GM12878 (cell line): ENCODE measurements around the gene MTHFS. TPM values are rescaled to one million over a fixed set of nuclear protein-coding genes. Genes with fewer than 3 reads are reported as not detected.
A peak's percentile ranks its signal among the peaks of the same experiment; 100 is the strongest.

Experiments
- ATAC-seq: fragments of 200-7000 bp; cut with Tn5 transposase; 3 replicates; pipeline ENCODE4 v1.9.1; 2020; ENCODE audit warnings: mild to moderate bottlenecking, moderate library complexity
- BruUV-seq: library from RNA; stranded (reverse); fragments of 400-500 nt; replicated peaks from 2 replicates; lab custom pipeline; 2021; lab: Mats Ljungman, UMichigan
- CTCF ChIA-PET: fragments of 300-600 bp; sonication (Branson Sonifier 250); formaldehyde crosslinking; extraction: SDS; loops from one replicate; lab custom pipeline; 2021; ENCODE audit warnings: inconsistent platforms; lab: Yijun Ruan, JAX
- POLR2A ChIA-PET: fragments of 350-600 bp; formaldehyde crosslinking; extraction: SDS; loops from one replicate; lab custom pipeline; 2021; ENCODE audit warnings: inconsistent platforms; lab: Charles Lee
- RAD21 ChIA-PET: fragments of 300-600 bp; sonication (Branson Sonifier 250); formaldehyde crosslinking; loops from one replicate; lab custom pipeline; 2023; ENCODE audit warnings: antibody characterized with exemption; ENCODE audit not compliant: unreplicated experiment; lab: Charles Lee
- SMC1A ChIA-PET: fragments of 300-600 bp; sonication (Branson Sonifier 250); formaldehyde crosslinking; loops from one replicate; lab custom pipeline; 2023; ENCODE audit not compliant: unreplicated experiment, uncharacterized antibody; lab: Charles Lee
- DNase-seq: peaks from one replicate; pipeline ENCODE4 v3.0.0-alpha.2; 2011; ENCODE audit warnings: low read depth, low spot score
- FAIRE-seq: peaks from 3 replicates; lab custom pipeline; 2011; peaks lifted over from hg19 to GRCh38; lab: Jason Lieb, UNC
- H2AFZ ChIP-seq: 2 replicates; pipeline ENCODE4 v1.6.0; 2011; ENCODE audit warnings: low read depth, low read length, control low read depth; ENCODE audit not compliant: control insufficient read depth
- H3K27ac ChIP-seq: 2 replicates; pipeline ENCODE4 v1.5.1; 2011; ENCODE audit warnings: control low read depth; ENCODE audit not compliant: control insufficient read depth, insufficient read depth
- H3K27me3 ChIP-seq, 2 experiments: replicated peaks in 1 of 2; 2 replicates each; pipeline versions ENCODE4 v1.6.0 to v1.6.1; 2011; ENCODE audit warnings: low read length in 1 of 2; ENCODE audit not compliant: control insufficient read depth in 2 of 2, insufficient read depth in 2 of 2
- H3K36me3 ChIP-seq, 2 experiments: 2 replicates each; pipeline ENCODE4 v1.5.1; 2011; ENCODE audit warnings: low read length in 1 of 2; ENCODE audit not compliant: control insufficient read depth in 2 of 2, insufficient read depth in 2 of 2
- H3K4me1 ChIP-seq: 2 replicates; pipeline ENCODE4 v1.6.1; 2011; ENCODE audit warnings: mild to moderate bottlenecking, low read length, moderate library complexity, mixed read lengths; ENCODE audit not compliant: control insufficient read depth, insufficient read depth
- H3K4me2 ChIP-seq: 2 replicates; pipeline ENCODE4 v1.6.0; 2011; ENCODE audit warnings: control low read depth; ENCODE audit not compliant: control insufficient read depth, insufficient read depth
- H3K4me3 ChIP-seq: fragments of 200-600 bp; sonication (generic); 2 replicates; pipeline ENCODE4 v1.5.1; 2016
- H3K79me2 ChIP-seq: 2 replicates; pipeline ENCODE4 v1.6.0; 2011; ENCODE audit warnings: low read length; ENCODE audit not compliant: control insufficient read depth, insufficient read depth
- H3K9ac ChIP-seq: 2 replicates; pipeline ENCODE4 v1.8.0; 2011; ENCODE audit warnings: low read length, control low read depth, mixed read lengths; ENCODE audit not compliant: control insufficient read depth, insufficient read depth
- H3K9me3 ChIP-seq: replicated peaks from 3 replicates; pipeline ENCODE4 v1.5.1; 2011; ENCODE audit warnings: mild to moderate bottlenecking, low read length; ENCODE audit not compliant: control insufficient read depth, insufficient read depth
- H4K20me1 ChIP-seq: 2 replicates; pipeline ENCODE4 v1.6.0; 2011; ENCODE audit not compliant: control insufficient read depth, insufficient read depth
- ASH2L ChIP-seq: fragments of 300-600, 200-600 bp; sonication (generic); IDR thresholded peaks from 2 replicates; pipeline ENCODE4 v1.6.1; 2017; ENCODE audit warnings: low read depth, mild to moderate bottlenecking, borderline replicate concordance
- ATF2 ChIP-seq: IDR thresholded peaks from 2 replicates; pipeline ENCODE4 v1.6.1; 2012; ENCODE audit warnings: low read length, inconsistent platforms
- BCLAF1 ChIP-seq: fragments of 450-650 bp; IDR thresholded peaks from 2 replicates; pipeline ENCODE4 v1.6.1; 2017; ENCODE audit warnings: antibody characterized with exemption, mild to moderate bottlenecking, moderate library complexity
- EED ChIP-seq: sonication (generic); IDR thresholded peaks from 2 replicates; pipeline ENCODE4 v1.6.1; 2016; ENCODE audit warnings: antibody characterized with exemption, low read depth
- EGR1 ChIP-seq, 2 experiments: IDR thresholded peaks; 1 replicate in 1 of 2; 2 replicates in 1 of 2; pipeline ENCODE4 v1.6.1; 2011 to 2012; ENCODE audit warnings: low read depth in 2 of 2, low read length in 2 of 2, borderline replicate concordance in 1 of 2, mild to moderate bottlenecking in 1 of 2, moderate library complexity in 1 of 2
- ESRRA ChIP-seq: IDR thresholded peaks from 2 replicates; pipeline ENCODE4 v1.6.1; 2012; ENCODE audit warnings: mild to moderate bottlenecking, low read length, improper control_type of control experiment
- IKZF1 ChIP-seq: fragments of 450-650 bp; conservative IDR thresholded peaks from 2 replicates; pipeline ENCODE4 v1.6.1; 2017; ENCODE audit warnings: antibody characterized with exemption, mild to moderate bottlenecking
- IRF3 ChIP-seq: fragments of 450-650 bp; IDR thresholded peaks from 2 replicates; pipeline ENCODE4 v1.6.1; 2014; ENCODE audit warnings: mild to moderate bottlenecking
- MTA2 ChIP-seq: fragments of 450-650 bp; IDR thresholded peaks from 2 replicates; pipeline ENCODE4 v1.6.1; 2016; ENCODE audit warnings: low read depth, mild to moderate bottlenecking, moderate library complexity
- PAX8 ChIP-seq: fragments of 450-650 bp; IDR thresholded peaks from 2 replicates; pipeline ENCODE4 v1.6.1; 2017; ENCODE audit warnings: mild to moderate bottlenecking, moderate library complexity
- RAD21 ChIP-seq: IDR thresholded peaks from 2 replicates; pipeline ENCODE4 v1.6.1; 2011; ENCODE audit warnings: mild to moderate bottlenecking, low read depth, low read length, moderate library complexity; ENCODE audit not compliant: insufficient read depth
- RELB ChIP-seq: fragments of 450-650 bp; IDR thresholded peaks from 2 replicates; pipeline ENCODE4 v1.6.1; 2017; ENCODE audit warnings: low read depth, mild to moderate bottlenecking, moderate library complexity
- TARDBP ChIP-seq: IDR thresholded peaks from 2 replicates; pipeline ENCODE4 v1.6.1; 2016; ENCODE audit warnings: borderline replicate concordance
- TCF7 ChIP-seq: IDR thresholded peaks from 2 replicates; pipeline ENCODE4 v1.6.1; 2014; ENCODE audit warnings: antibody characterized with exemption, borderline replicate concordance
- ZBED1 ChIP-seq: IDR thresholded peaks from 2 replicates; pipeline ENCODE4 v1.6.1; 2016; ENCODE audit warnings: borderline replicate concordance
- ZNF622 ChIP-seq: fragments of 450-650 bp; IDR thresholded peaks from 2 replicates; pipeline ENCODE4 v1.6.1; 2017; ENCODE audit warnings: mild to moderate bottlenecking, inconsistent platforms
- WGBS: methylation state at CpG from one replicate; pipeline ENCODE4 v1.1.6; 2016; ENCODE audit warnings: low lambda C conversion rate; ENCODE audit not compliant: insufficient replicate concordance, insufficient coverage; ENCODE audit errors: missing lambda C conversion rate; 5-methylcytosine and 5-hydroxymethylcytosine counted together
- in situ Hi-C: fragments of 300-500 bp; cut with MboI; formaldehyde crosslinking; loops from 9 replicates; pipeline ENCODE4 v1.14.3; 2018; ENCODE audit warnings: mixed read lengths
- intact Hi-C: fragments of 100-400 bp; cut with micrococcal nuclease; formaldehyde crosslinking; loops from one replicate; pipeline ENCODE4 v1.14.2; 2022; ENCODE audit not compliant: unreplicated experiment
- polyA plus RNA-seq, 11 experiments: library from polyadenylated mRNA; depleted of rRNA in 4 of 11; unstranded in 6 of 11; stranded (reverse) in 5 of 11; fragments of >200 nt; fragmentation: Nextera tagmentation in 4 of 11; fragmentation: Illumina TruSeq in 1 of 11; extraction: Ambion mirVana in 4 of 11; extraction: Trizol in 1 of 11; gene quantifications; 1 replicate in 1 of 11; 2 replicates in 10 of 11; pipeline versions ENCODE4 v1.2.1 to v1.2.3, GENCODE V29; 2011 to 2016; ENCODE audit warnings: inconsistent platforms in 2 of 11, missing spikeins in 2 of 11, low read depth in 1 of 11
- total RNA-seq, 4 experiments: library from RNA; depleted of rRNA in 3 of 4; stranded (reverse); fragments of >200 nt in 3 of 4; fragmentation: Illumina TruSeq in 1 of 4; extraction: Trizol in 1 of 4; gene quantifications; 2 replicates each; pipeline versions ENCODE4 v1.2.1 to v1.2.3, GENCODE V29; 2013 to 2021

Gene MTHFS
- total and polyA plus RNA-seq, 10 of the 15 experiments (the other 5 are each of a cell fraction or from before 2014, with no cell fraction given): 14.0 to 81.9 (median 31.8) TPM

- TF ChIP-seq RELB: peak; percentile 28; the same call in 1 of the 2 replicates
- no peak for TF ChIP-seq RAD21
Measured at GRCh38 chr15:79903144-79903543, 6.3 kb upstream of the MTHFS start (continued).

- Histone ChIP-seq H3K27me3 (no peaks in the 10 kb centered on the region), H3K79me2 (peaks cover 3% of the 10 kb centered on the region), H3K4me1 (peaks cover 33% of the 10 kb centered on the region), H3K9me3 (no peaks in the 10 kb centered on the region), H3K27ac (peak overlapping the region; percentile 36), H3K9ac (no peak overlapping the region), H3K36me3 (peaks cover 0 to under 1% of the 10 kb centered on the region in 2 experiments; a peak in 1 of 4 replicates), H2AFZ (no peak overlapping the region), H3K4me3 (no peak overlapping the region), H4K20me1 (no peaks in the 10 kb centered on the region), H3K4me2 (peak overlapping the region; percentile 41; the same call in 1 of the 2 replicates)
- ATAC-seq (peak; percentile 42), FAIRE-seq (no peak), DNase-seq (peak; percentile 90)
- BruUV-seq: no TSS peak
- ChIA-PET SMC1A (interaction anchor here (0.6 to 3.8 kb wide), 22 partner anchors 9 to 243 kb away, joined by 3 to 24 read pairs (median 4); partner anchors contain the start of gene BCL2A1), RAD21 (interaction anchor here (0.9 to 2.6 kb wide), 14 partner anchors 21 to 116 kb away, joined by 3 to 14 read pairs (median 8); partner anchors contain the start of gene BCL2A1), POLR2A (interaction anchor here (1.0 to 1.7 kb wide), 5 partner anchors 21 to 111 kb away, joined by 3 to 11 read pairs (median 4); no protein-coding TSS in a partner anchor), CTCF (interaction anchor here (1.0 to 2.7 kb wide), 8 partner anchors 46 to 91 kb away, joined by 3 to 12 read pairs (median 6); no protein-coding TSS in a partner anchor)
- intact Hi-C loops: loop anchor here (1.0 kb wide), 1 partner anchor 91 kb away; no protein-coding TSS in a partner anchor
- WGBS: 0% methylated on average over 1 of the region's 1 CpG
- in situ Hi-C loops: no loop called here
- TF ChIP-seq ZNF622 (no peak), IRF3 (no peak), TCF7 (no peak), EGR1 (IDR thresholded peaks at IDR 0.05; ENCODE audit: borderline replicate concordance in 1 of 2, low read depth in 2 of 2, low read length in 2 of 2) (no peak), BCLAF1 (no peak), ATF2 (peak; percentile 64; the same call in 1 of the 2 replicates), PAX8 (no peak), ESRRA (no peak), MTA2 (peak; percentile 19; the same call in 1 of the 2 replicates), EED (peak; percentile 45; the same call in 1 of the 2 replicates), ZBED1 (no peak), TARDBP (no peak), ASH2L (no peak), IKZF1 (peak; percentile 29; the same call in 1 of the 2 replicates)
Measured at GRCh38 chr15:79901958-79902357, 5.1 kb upstream of the MTHFS start.
